Measurements from ENCODE around the gene ATN1. TPM values are rescaled to one million over a fixed set of nuclear protein-coding genes. Genes with fewer than 3 reads are reported as not detected.

Gene ATN1
- total RNA-seq, 2 experiments from 2014 or later: 31.0 to 31.3 TPM

DNA sequence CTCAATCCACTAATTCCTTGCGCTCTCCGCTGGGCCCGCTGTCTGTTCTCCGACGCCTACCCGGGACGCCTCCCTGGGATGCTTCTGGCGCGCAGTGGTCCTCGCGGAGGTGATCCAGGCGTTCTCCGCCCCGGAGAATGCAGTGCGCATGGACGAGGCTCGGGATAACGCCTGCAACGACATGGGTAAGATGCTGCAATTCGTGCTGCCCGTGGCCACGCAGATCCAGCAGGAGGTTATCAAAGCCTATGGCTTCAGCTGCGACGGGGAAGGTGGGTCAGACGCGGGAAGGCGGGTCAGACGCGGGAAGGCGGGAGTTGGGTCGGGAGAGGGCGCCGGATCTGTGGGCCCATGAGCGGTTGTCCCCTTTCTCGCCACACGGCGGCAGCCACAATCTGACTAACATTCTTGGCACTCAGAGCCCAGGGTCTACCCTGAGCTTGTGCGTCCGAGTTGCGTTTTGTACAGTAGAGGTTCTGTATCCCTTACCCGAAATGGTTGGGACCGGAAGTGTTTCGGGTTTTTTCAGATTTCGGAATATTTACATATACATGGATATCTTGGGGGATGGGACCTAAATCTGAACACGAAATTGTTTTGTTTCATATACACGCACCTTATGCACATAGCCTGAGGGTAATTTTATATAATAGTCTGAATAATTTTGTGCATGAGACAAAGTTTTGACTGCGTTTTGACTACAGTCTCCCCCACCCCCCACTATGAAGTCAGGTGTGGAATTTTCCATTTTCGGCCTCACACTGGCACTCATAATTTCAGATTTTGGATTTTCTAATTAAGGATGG, 16.8 kb downstream of the ATN1 start:
- H3K4me1 Mint-ChIP-seq: peaks cover 48% of the 10 kb centered on the region

GRCh38 chr12:6945613-6946012, 17.9 kb downstream of the ATN1 start:
- H3K27me3 Mint-ChIP-seq: no peaks in the 10 kb centered on the region
- peak overlapping the region; percentile 97 for H3K4me3 Mint-ChIP-seq
- POLR2A ChIA-PET: interaction anchor here (0.6 to 21.6 kb wide), 12 partner anchors 8 to 991 kb away, joined by 3 to 1055 read pairs (median 25); partner anchors contain the start of genes C1RL, COPS7A, EMG1 and LPCAT3
- peak overlapping the region; percentile 94 for H3K27ac Mint-ChIP-seq
- no peaks in the 10 kb centered on the region for H3K9me3 Mint-ChIP-seq
- ATAC-seq (ENCODE audit: low read depth) (no peak), DNase-seq (no peak)
- peaks cover 57% of the 10 kb centered on the region for H3K4me1 Mint-ChIP-seq
- H3K36me3 Mint-ChIP-seq: no peaks in the 10 kb centered on the region

More for the DNA sequence above, 16.8 kb downstream of the ATN1 start:
- DNase-seq (peak; percentile 87), ATAC-seq (ENCODE audit: low read depth) (peak; percentile 44)
- H3K9me3 Mint-ChIP-seq: no peaks in the 10 kb centered on the region
- no peaks in the 10 kb centered on the region for H3K27me3 Mint-ChIP-seq
- peak overlapping the region; percentile 97 for H3K4me3 Mint-ChIP-seq
- POLR2A ChIA-PET: interaction anchor here (0.6 to 21.6 kb wide), 32 partner anchors 8 to 338 kb away, joined by 3 to 1055 read pairs (median 7); partner anchors contain the start of genes ATN1, C1RL, CDCA3 and CLSTN3
- peaks cover 1% of the 10 kb centered on the region for H3K36me3 Mint-ChIP-seq
- H3K27ac Mint-ChIP-seq: peak overlapping the region; percentile 94

DNA sequence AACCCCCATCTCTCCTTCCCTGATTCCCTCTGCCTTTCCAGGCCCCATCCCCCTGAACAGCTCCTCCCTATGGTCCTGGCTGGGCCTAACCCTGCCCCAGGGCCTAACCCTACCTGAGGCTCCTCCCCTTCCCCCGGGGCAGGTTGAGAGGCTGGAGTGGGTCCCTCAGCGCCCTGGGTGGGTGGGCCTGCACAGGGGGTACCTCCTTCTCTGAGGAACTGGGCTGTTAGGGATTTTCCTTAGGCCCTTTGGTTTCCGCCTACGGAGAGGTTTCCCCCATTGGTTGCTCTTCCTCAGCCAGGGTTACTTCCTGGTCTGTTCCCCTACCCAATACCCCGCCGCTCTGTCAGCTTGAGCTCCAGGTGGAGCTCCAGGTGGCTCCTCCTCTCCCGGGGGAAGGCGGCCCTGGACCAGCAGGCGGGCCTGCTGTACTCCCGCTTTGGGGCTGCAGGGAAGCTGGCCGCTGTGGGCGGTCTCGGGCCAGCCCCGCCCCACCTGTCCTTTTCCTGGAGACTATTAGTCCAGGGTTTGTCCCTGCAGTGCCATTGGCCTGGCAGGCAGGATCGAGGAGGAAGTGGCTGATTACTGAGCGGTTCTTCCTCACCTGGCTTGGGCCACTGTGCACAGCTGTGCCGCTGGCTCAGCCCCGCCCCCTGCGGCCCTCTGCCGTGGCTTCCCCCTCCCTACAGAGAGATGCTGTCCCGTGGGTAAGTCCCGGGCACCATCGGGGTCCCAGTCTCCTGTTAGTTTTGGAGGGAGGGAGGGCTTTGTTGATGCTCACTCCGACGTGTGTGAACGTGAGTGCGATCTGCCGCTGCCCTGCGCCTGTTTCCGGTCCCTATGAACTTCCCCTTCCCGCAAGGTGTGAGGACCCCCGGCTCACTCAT, 18.5 kb downstream of the ATN1 start:
- peak overlapping the region; percentile 94 for H3K27ac Mint-ChIP-seq
- H3K27me3 Mint-ChIP-seq: no peaks in the 10 kb centered on the region
- no peaks in the 10 kb centered on the region for H3K9me3 Mint-ChIP-seq
- H3K4me3 Mint-ChIP-seq: peak overlapping the region; percentile 97
- ATAC-seq (ENCODE audit: low read depth) (peak; percentile 20), DNase-seq (peak; percentile 79)
- no peaks in the 10 kb centered on the region for H3K36me3 Mint-ChIP-seq
- POLR2A ChIA-PET: interaction anchor here (0.6 to 21.6 kb wide), 14 partner anchors 9 to 990 kb away, joined by 3 to 1055 read pairs (median 7); partner anchors contain the start of genes C1RL, COPS7A, EMG1 and LPCAT3
- peaks cover 62% of the 10 kb centered on the region for H3K4me1 Mint-ChIP-seq

DNA sequence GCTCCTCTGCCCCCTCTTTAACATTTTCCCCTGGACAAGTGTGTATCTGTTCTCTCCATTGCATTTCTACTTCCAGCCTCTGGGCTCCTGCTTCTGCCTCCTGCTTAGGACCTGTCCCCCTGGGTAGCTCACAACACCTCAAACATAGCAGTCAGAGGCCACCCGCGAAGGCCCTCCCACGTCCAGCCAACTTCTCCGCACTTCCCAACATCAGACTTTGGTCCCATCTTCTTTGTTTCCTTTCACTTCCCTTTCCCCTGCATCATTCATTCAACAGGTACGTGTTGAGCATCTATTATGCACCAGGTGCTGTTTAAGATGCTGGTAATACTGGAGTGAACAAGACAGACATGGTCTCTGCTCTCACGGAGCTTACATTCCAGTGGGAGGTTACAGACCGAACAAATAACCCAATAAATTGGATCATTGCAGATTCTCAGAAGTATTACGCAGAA, 19.2 kb downstream of the ATN1 start:
- Mint-ChIP-seq H3K27me3 (no peaks in the 10 kb centered on the region), H3K36me3 (peaks cover 4% of the 10 kb centered on the region), H3K4me3 (peak overlapping the region; percentile 97), H3K4me1 (peaks cover 62% of the 10 kb centered on the region), H3K27ac (peak overlapping the region; percentile 94), H3K9me3 (no peaks in the 10 kb centered on the region)
- no peak for DNase-seq
- ATAC-seq (ENCODE audit: low read depth): no peak
- POLR2A ChIA-PET: interaction anchor here (0.6 to 21.6 kb wide), 10 partner anchors 9 to 454 kb away, joined by 3 to 1055 read pairs (median 4); partner anchors contain the start of genes C1RL, EMG1, LPCAT3 and MRPL51

GRCh38 chr12:6947615-6948014, 19.9 kb downstream of the ATN1 start:
- no peaks in the 10 kb centered on the region for H3K27me3 Mint-ChIP-seq
- POLR2A ChIA-PET: interaction anchor here (0.7 to 21.6 kb wide), 6 partner anchors 13 to 78 kb away, joined by 3 to 1055 read pairs (median 3); partner anchors contain the start of genes EMG1 and PHB2
- H3K36me3 Mint-ChIP-seq: peaks cover 11% of the 10 kb centered on the region
- H3K4me1 Mint-ChIP-seq: peaks cover 56% of the 10 kb centered on the region
- no peaks in the 10 kb centered on the region for H3K9me3 Mint-ChIP-seq
- DNase-seq: no peak
- H3K27ac Mint-ChIP-seq: peak overlapping the region; percentile 94
- H3K4me3 Mint-ChIP-seq: peak overlapping the region; percentile 27
- no peak for ATAC-seq (ENCODE audit: low read depth)

DNA sequence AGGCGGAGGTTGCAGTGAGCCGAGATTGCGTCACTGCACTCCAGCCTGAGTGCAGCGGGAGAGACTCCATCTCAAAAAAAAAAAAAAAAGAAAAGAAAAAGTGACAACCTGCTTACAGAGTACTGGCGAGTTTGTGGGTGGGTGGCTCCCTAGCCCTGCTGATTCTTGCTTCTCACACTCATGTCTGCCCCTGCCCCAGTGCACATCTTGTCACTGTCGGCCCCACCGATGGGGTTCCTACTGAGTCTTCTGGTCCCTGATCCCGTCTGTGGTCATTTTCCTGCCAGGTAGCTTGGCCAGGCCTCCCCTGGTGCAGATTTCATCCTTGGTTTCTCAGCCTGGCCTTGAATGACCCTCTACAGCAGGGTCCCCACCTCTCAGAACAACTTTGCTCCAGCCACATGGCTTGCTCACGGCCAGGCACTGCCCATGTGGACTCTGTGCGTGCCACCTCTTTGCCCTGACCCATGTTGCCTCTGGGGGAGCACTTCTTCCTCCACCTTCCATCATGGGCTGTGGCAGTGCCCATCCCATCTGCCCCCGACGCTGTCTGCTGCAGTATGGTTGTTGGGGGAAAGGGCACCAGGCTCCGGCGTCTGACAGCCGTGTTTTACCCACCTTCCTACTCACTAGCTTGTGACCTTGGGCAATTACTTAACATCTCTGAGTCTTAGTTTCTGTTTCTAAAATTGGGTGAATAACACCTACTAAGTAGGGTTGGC, 21.3 kb downstream of the ATN1 start:
- Mint-ChIP-seq H3K9me3 (no peaks in the 10 kb centered on the region), H3K36me3 (peaks cover 19% of the 10 kb centered on the region), H3K4me1 (peaks cover 60% of the 10 kb centered on the region), H3K27me3 (no peaks in the 10 kb centered on the region), H3K4me3 (peak overlapping the region; percentile 79), H3K27ac (peak overlapping the region; percentile 97)
- POLR2A ChIA-PET: interaction anchor here (1.2 to 21.6 kb wide), 3 partner anchors 11 to 58 kb away, joined by 3 to 1055 read pairs (median 15); no protein-coding TSS in a partner anchor
- DNase-seq (no peak), ATAC-seq (ENCODE audit: low read depth) (no peak)

DNA sequence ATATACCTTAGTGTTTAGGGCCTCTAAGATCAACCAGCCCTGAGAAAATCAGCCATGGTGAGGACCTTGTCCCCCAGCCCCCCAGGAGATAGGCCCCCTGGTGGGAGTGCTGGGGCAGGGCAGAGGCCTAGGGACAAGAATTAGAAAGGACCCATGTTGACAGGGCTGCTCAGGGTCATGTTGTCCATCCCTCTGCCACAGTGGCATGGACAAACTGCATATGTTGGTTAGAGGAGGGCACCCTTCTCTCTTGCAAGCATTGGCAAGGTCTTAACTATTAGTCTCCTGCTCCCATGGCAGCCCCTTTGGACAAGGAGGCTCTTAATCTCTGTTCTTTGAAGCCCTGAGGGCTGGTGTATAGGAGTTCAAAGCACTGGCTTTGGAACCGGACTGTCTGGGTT, 22.6 kb downstream of the ATN1 start:
- POLR2A ChIA-PET: interaction anchor here (1.2 to 21.6 kb wide), 9 partner anchors 10 to 158 kb away, joined by 4 to 1055 read pairs (median 12); partner anchors contain the start of genes CDCA3, EMG1, LPCAT3 and PHB2
- ATAC-seq (ENCODE audit: low read depth): no peak
- peak overlapping the region; percentile 100 for H3K27ac Mint-ChIP-seq
- no peaks in the 10 kb centered on the region for H3K27me3 Mint-ChIP-seq
- peak overlapping the region; percentile 100 for H3K4me3 Mint-ChIP-seq
- no peaks in the 10 kb centered on the region for H3K9me3 Mint-ChIP-seq
- H3K36me3 Mint-ChIP-seq: peaks cover 22% of the 10 kb centered on the region
- DNase-seq: peak; percentile 56
- peaks cover 67% of the 10 kb centered on the region for H3K4me1 Mint-ChIP-seq

DNA sequence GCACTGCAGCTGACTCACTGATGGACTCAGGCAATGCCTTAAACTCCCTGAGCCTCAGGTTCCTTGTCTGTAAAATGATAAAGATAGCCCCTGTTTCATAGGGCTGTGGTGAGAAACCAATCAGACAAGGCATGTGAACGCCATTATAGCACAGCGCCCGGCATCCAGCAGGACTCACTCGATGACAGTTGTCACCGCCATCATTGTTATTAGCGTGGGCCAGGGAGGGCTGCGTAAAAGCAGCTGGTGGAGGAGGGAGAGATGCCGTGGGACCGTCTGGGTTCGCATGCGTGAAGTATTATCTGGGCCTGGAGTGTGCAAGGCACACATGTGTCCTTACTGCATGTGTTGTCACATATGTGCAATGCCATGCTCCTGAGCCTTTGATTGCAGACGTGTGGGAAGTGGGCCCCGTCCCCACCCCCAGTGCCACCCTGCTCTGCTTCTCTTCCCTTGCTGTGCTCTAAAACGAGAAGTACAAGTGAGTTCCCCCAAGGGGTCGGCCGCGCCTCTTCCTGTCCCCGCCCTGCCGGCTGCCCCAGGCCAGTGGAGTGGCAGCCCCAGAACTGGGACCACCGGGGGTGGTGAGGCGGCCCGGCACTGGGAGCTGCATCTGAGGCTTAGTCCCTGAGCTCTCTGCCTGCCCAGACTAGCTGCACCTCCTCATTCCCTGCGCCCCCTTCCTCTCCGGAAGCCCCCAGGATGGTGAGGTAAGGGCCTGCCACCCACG, 23.2 kb downstream of the ATN1 start, which contains the start of gene PTPN6:
PTPN6 (plus strand) TSS at position 546 of the 730 bp plus-strand sequence; CDS start at position 703, 157 bp downstream.
- peak within 1 kb of the TSS; percentile 100 for H3K4me3 Mint-ChIP-seq
- peaks cover 67% of the 10 kb centered on the region for H3K4me1 Mint-ChIP-seq
- H3K27me3 Mint-ChIP-seq: no peaks in the 10 kb centered on the region
- POLR2A ChIA-PET: interaction anchor here (1.2 to 21.6 kb wide), 9 partner anchors 9 to 157 kb away, joined by 4 to 1055 read pairs (median 12); partner anchors contain the start of genes CDCA3, EMG1, LPCAT3 and PHB2
- H3K27ac Mint-ChIP-seq: peak within 1 kb of the TSS; percentile 100
- DNase-seq (peak; percentile 77), ATAC-seq (ENCODE audit: low read depth) (peak; percentile 40)
- H3K36me3 Mint-ChIP-seq: peaks cover 27% of the 10 kb centered on the region
- H3K9me3 Mint-ChIP-seq: no peaks in the 10 kb centered on the region

GRCh38 chr12:6951551-6952120, 23.9 kb downstream of the ATN1 start:
- H3K27ac Mint-ChIP-seq: peak overlapping the region; percentile 100
- H3K4me3 Mint-ChIP-seq: peak overlapping the region; percentile 100
- DNase-seq (peak; percentile 52), ATAC-seq (ENCODE audit: low read depth) (no peak)
- H3K36me3 Mint-ChIP-seq: peaks cover 34% of the 10 kb centered on the region
- peaks cover 70% of the 10 kb centered on the region for H3K4me1 Mint-ChIP-seq
- H3K9me3 Mint-ChIP-seq: no peaks in the 10 kb centered on the region
- POLR2A ChIA-PET: interaction anchor here (1.2 to 21.6 kb wide), 11 partner anchors 8 to 157 kb away, joined by 4 to 1055 read pairs (median 12); partner anchors contain the start of genes C12orf57, CDCA3, EMG1 and LPCAT3
- H3K27me3 Mint-ChIP-seq: no peaks in the 10 kb centered on the region

GRCh38 chr12:6952121-6952862, 24.5 kb downstream of the ATN1 start:
- H3K4me3 Mint-ChIP-seq: peak overlapping the region; percentile 100
- no peaks in the 10 kb centered on the region for H3K27me3 Mint-ChIP-seq
- peaks cover 40% of the 10 kb centered on the region for H3K36me3 Mint-ChIP-seq

More at GRCh38 chr12:6952121-6952862, 24.5 kb downstream of the ATN1 start:
- DNase-seq (peak; percentile 60), ATAC-seq (ENCODE audit: low read depth) (no peak)
- POLR2A ChIA-PET: interaction anchor here (1.1 to 21.6 kb wide), 11 partner anchors 8 to 228 kb away, joined by 3 to 1055 read pairs (median 11); partner anchors contain the start of genes C12orf57, CDCA3, EMG1 and LPCAT3
- Mint-ChIP-seq H3K4me1 (peaks cover 71% of the 10 kb centered on the region), H3K9me3 (no peaks in the 10 kb centered on the region), H3K27ac (peak overlapping the region; percentile 100)

All from activated naive CD8-positive, alpha-beta T cell treated with anti-CD3 and anti-CD28 coated beads, Interleukin-2, amount 10 ng/mL, durations not matched to agents 7 days and 5 days (primary cell).